Measurements from ENCODE around the gene GIGYF2. TPM values are rescaled to one million over a fixed set of nuclear protein-coding genes. Genes with fewer than 3 reads are reported as not detected.

GIGYF2 gene
- total and polyA plus RNA-seq, 2 of the 13 experiments (the other 11 are each of a cell fraction or from before 2014, with no cell fraction given) = 44.9 to 73.5 TPM

DNA sequence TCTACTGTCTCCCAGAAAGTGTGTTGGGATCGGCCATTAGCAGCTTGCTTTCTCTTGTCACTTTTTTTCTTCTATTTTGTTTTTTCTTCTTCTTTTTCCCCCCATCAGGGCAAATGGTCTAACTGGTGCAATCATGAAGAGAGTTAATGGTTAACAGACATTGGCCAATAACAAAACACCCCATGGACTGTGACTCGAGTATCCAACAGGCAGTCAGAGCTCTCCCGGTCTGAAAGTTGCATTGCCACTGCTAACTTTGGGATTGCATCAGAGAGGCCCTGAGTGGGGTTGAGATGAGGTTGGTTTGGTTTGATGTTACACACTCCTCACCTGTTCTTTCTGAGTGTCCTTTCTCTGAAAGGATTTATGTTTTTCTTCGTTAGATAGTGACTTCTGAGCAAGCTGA, 160.0 kb downstream of the GIGYF2 start (continued):
- TF ChIP-seq ZNF225 (CRISPR knock-in tag; IDR thresholded peaks at IDR 0.05) = no peak
- TF ChIP-seq, protein P1, sequence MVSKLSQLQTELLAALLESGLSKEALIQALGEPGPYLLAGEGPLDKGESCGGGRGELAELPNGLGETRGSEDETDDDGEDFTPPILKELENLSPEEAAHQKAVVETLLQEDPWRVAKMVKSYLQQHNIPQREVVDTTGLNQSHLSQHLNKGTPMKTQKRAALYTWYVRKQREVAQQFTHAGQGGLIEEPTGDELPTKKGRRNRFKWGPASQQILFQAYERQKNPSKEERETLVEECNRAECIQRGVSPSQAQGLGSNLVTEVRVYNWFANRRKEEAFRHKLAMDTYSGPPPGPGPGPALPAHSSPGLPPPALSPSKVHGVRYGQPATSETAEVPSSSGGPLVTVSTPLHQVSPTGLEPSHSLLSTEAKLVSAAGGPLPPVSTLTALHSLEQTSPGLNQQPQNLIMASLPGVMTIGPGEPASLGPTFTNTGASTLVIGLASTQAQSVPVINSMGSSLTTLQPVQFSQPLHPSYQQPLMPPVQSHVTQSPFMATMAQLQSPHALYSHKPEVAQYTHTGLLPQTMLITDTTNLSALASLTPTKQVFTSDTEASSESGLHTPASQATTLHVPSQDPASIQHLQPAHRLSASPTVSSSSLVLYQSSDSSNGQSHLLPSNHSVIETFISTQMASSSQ (IDR thresholded peaks at IDR 0.05; ENCODE audit: low read depth) = peak; percentile 99
- TF ChIP-seq, protein P1 (CRISPR knock-in tag; IDR thresholded peaks at IDR 0.05; ENCODE audit: borderline replicate concordance) = peak; percentile 99
- TF ChIP-seq IKZF1 (IDR thresholded peaks at IDR 0.05) = no peak
- no peak for TF ChIP-seq CHD2 (IDR thresholded peaks at IDR 0.05; ENCODE audit: low read depth, low read length)
- TF ChIP-seq ZKSCAN1 (IDR thresholded peaks at IDR 0.05; ENCODE audit: low read length) = no peak; the same call in 1 of the 2 replicates
- no peak for TF ChIP-seq KDM5B (CRISPR knock-in tag; IDR thresholded peaks at IDR 0.05; ENCODE audit: borderline replicate concordance)
- TF ChIP-seq ZNF251 (CRISPR knock-in tag; IDR thresholded peaks at IDR 0.05) = no peak
- TF ChIP-seq BRCA1 (CRISPR knock-in tag; IDR thresholded peaks at IDR 0.05) = no peak
- TF ChIP-seq TGIF2 (CRISPR knock-in tag; IDR thresholded peaks at IDR 0.05) = peak; percentile 94
- no peak for TF ChIP-seq NPAS2 (CRISPR knock-in tag; IDR thresholded peaks at IDR 0.05; ENCODE audit: borderline replicate concordance)
- peak; percentile 94; the same call in 1 of the 2 replicates for TF ChIP-seq SMYD3 (CRISPR knock-in tag; IDR thresholded peaks at IDR 0.05)
- TF ChIP-seq, protein P2, sequence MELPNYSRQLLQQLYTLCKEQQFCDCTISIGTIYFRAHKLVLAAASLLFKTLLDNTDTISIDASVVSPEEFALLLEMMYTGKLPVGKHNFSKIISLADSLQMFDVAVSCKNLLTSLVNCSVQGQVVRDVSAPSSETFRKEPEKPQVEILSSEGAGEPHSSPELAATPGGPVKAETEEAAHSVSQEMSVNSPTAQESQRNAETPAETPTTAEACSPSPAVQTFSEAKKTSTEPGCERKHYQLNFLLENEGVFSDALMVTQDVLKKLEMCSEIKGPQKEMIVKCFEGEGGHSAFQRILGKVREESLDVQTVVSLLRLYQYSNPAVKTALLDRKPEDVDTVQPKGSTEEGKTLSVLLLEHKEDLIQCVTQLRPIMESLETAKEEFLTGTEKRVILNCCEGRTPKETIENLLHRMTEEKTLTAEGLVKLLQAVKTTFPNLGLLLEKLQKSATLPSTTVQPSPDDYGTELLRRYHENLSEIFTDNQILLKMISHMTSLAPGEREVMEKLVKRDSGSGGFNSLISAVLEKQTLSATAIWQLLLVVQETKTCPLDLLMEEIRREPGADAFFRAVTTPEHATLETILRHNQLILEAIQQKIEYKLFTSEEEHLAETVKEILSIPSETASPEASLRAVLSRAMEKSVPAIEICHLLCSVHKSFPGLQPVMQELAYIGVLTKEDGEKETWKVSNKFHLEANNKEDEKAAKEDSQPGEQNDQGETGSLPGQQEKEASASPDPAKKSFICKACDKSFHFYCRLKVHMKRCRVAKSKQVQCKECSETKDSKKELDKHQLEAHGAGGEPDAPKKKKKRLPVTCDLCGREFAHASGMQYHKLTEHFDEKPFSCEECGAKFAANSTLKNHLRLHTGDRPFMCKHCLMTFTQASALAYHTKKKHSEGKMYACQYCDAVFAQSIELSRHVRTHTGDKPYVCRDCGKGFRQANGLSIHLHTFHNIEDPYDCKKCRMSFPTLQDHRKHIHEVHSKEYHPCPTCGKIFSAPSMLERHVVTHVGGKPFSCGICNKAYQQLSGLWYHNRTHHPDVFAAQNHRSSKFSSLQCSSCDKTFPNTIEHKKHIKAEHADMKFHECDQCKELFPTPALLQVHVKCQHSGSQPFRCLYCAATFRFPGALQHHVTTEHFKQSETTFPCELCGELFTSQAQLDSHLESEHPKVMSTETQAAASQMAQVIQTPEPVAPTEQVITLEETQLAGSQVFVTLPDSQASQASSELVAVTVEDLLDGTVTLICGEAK (IDR thresholded peaks at IDR 0.05) = no peak
- TF ChIP-seq, protein P2 (CRISPR knock-in tag; IDR thresholded peaks at IDR 0.05) = peak; percentile 36; the same call in 1 of the 2 replicates
- peak; percentile 63; the same call in 1 of the 2 replicates for TF ChIP-seq ZFP1 (CRISPR knock-in tag; IDR thresholded peaks at IDR 0.05)
- TF ChIP-seq, protein P3, sequence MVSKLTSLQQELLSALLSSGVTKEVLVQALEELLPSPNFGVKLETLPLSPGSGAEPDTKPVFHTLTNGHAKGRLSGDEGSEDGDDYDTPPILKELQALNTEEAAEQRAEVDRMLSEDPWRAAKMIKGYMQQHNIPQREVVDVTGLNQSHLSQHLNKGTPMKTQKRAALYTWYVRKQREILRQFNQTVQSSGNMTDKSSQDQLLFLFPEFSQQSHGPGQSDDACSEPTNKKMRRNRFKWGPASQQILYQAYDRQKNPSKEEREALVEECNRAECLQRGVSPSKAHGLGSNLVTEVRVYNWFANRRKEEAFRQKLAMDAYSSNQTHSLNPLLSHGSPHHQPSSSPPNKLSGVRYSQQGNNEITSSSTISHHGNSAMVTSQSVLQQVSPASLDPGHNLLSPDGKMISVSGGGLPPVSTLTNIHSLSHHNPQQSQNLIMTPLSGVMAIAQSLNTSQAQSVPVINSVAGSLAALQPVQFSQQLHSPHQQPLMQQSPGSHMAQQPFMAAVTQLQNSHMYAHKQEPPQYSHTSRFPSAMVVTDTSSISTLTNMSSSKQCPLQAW (CRISPR knock-in tag; IDR thresholded peaks at IDR 0.05) = peak; percentile 100
- TF ChIP-seq HNF4A (CRISPR knock-in tag; IDR thresholded peaks at IDR 0.05) = peak; percentile 90
- no peak for TF ChIP-seq ZNF709 (CRISPR knock-in tag; IDR thresholded peaks at IDR 0.05)
